ENCODE data around the gene MPZL1. TPM values are rescaled to one million over a fixed set of nuclear protein-coding genes. Genes with fewer than 3 reads are reported as not detected.

The MPZL1 gene
- total RNA-seq, 1 donor from 2014 or later, result 85.1 TPM

DNA sequence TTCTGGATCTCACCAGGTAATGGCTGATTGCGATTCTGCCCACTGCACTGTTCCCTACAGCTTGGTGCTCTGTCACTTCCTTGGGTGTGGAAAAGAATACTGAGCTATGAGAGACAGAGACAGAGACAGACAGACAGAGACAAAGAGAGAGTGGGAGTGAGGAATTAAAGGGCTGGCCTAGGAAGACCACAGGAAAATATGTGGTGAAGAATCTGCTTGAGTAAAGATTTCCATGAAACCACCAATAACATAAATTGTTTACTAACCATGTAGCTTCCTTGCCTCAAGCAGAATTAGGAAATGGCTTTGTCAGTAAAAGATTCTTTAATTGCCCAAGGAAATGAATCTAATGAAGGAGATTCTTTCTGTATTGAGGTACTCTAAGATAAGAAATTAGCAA, 54.4 kb downstream of the MPZL1 start:
- no peak for DNase-seq (ENCODE audit: low read depth in 2 of 2)

DNA sequence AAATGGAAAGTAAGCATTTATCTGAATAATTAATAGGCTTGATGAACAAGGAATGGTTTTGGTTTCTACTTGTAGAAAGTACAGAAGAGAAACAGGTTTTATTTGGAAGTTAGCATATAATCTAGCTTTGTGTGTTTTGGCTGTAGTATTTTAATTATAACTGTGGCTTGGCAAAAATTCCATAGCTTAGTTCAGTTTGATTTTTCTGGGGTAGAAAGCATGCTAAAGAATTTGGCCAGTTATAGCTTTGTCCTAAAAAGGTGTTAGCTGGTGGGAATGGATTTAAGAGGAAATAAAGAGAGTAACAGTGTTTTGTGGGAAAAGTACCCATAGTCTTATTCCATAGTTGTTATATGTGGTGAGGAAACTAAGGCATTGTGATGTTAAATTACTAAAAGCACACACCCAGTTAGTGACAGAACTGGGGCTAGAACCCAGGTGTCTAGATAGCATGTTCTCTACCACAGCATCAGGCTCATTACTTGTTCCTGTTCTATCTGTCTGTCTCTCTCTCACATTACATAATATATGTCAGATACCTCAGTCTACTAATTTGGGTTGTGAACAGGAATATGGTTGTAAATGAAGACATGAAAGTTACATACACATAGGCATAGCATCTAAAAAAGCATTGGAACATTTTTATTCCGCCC, 55.0 kb downstream of the MPZL1 start:
- no peak for DNase-seq (ENCODE audit: low read depth in 2 of 2)

DNA sequence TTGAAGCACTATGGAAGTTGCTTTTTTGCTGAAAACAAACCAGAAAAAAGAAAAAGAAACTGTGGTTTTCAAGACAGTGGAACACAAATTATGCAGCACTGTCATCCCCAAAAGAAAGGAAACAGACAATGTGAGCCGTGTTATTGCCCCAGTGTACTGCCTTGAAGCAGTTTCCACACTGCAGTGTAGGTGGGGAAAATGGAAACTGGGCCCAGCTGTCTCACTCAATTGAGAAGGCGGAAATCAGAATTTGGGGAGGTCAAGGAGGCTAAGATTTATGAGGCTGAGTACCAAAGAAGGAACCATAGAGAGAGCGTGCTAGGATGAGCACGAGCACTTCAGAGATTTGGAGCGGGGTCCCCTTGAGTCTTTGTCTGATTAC, 55.5 kb downstream of the MPZL1 start:
- no peak for DNase-seq (ENCODE audit: low read depth in 2 of 2)

DNA sequence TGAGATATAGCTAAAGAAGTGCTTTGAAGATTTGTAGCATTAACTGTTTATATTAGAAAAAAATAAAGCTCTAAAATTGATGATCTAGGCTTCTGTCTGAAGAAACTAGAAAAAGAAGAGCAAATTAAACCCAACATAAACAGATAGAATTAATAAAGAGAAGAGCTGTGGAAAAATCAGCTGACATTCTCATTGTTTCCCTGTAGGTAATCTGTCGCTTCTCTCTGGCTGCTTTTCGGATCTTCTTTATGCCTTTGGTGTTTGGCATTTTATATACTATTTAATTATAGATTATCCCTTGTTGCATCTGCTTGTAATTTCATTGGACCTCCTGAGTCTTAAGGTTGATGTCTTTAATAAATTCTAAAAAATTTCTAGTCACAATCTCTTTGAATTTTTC, 59.8 kb downstream of the MPZL1 start:
- no peak for DNase-seq (ENCODE audit: low read depth in 2 of 2)

DNA sequence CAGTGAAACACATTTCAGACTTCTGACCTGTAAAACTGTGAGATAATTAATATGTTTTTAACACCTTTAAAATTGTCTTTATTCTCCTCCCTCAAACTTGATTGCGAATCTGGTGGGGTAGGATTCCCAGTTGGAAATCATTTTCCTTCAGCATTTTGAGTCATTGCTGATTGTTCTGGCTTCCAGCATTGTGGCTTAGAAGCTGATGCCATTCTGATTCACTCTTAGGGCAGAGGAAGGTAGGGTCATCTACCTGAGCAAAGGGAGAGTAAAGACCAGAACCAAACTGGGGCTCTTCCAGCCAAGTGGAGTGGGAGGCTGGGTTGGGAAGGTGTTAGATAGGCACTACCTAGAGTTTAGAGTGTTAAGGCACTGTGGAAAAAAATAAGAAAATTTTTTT, 61.2 kb downstream of the MPZL1 start:
- no peak for DNase-seq (ENCODE audit: low read depth in 2 of 2)

DNA sequence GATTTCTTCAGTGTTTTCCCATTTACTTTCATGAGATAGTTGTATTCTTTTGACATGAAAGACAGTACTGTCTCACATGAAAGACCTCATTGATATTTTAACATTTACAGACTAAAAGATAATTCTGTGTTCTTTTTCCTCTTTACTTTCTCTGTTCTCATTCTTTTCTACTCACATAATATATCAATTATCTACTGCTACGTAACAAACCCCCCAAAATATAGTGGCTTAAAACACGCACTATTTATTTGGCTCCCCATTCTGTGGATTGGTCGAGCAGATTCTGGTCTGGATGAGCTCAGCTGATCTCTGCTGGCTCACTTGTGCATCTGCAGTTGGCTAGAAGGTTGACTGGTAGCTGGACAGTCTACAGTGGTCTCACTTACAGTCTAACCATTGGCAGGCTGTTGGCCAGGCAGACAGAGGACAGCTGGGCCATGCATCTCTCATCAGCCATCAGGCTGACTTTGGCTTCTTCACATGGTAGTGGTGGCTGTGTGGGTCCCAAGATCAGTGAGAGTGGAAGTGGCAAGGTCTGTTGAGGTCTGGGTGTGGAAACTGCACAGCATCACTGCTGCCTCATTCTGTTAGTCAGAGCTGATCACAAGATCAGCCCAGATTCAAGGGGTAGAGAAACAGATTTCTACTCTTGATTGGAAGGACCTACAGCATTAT, 63.2 kb downstream of the MPZL1 start:
- no peak for DNase-seq (ENCODE audit: low read depth in 2 of 2)

DNA sequence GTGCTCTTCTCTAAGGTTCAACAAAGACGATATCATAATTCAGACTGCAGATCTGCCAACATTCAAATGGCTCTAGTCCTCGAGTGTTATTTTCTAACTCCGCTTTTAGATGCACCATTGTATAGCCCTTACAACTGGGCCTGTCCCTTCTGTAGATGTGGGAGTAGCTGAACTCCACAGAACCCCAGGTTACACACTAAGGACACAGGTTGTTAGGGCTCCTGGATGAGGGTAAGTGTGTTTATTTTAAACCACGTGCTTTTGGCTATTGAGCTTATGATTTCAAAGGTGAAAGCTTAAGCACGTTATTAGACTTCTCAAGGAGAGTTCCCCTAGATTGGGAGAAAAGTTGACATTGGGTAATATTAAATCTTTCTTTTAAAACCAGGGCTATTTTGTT, 64.7 kb downstream of the MPZL1 start:
- no peak for DNase-seq (ENCODE audit: low read depth in 2 of 2)

DNA sequence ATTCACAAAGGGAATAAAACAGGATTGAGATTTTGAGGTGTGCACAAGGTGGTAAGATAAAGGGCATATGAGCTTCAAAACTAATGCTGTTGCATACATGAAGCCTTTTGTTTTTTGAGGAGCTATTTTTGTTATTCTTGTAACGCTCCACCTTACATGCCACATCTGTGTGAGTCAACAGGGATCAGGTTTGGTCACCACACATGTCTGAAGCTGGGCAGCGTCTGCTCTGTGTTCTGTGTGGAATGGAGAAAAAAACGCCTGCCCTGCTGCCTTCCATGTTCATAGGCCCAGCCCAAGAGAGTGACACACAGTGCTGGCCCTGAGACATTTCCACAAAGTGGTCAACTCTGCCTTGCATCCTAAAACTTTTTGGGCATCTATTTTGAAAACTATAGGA, 67.7 kb downstream of the MPZL1 start:
- no peak for DNase-seq (ENCODE audit: low read depth in 2 of 2)

DNA sequence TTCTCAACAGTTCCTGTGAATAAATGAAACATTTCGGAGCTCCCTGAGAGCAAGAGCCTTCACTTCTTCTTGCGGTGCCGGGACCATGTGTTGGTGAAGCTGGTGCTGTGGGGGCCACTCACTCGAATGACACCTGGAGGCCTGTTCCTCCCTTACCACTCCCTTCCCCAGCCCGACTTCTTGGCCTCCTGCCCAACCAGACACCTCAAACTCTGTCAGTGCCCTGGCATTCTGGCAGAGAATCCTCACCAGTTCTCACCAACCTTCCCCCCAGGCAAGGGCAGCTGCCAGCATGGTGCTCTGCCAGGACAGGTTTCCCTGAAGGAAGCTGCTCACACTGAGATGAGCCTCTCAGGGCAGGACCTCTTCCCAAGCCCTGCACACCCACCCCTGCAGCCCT, 68.3 kb downstream of the MPZL1 start:
- no peak for DNase-seq (ENCODE audit: low read depth in 2 of 2)

DNA sequence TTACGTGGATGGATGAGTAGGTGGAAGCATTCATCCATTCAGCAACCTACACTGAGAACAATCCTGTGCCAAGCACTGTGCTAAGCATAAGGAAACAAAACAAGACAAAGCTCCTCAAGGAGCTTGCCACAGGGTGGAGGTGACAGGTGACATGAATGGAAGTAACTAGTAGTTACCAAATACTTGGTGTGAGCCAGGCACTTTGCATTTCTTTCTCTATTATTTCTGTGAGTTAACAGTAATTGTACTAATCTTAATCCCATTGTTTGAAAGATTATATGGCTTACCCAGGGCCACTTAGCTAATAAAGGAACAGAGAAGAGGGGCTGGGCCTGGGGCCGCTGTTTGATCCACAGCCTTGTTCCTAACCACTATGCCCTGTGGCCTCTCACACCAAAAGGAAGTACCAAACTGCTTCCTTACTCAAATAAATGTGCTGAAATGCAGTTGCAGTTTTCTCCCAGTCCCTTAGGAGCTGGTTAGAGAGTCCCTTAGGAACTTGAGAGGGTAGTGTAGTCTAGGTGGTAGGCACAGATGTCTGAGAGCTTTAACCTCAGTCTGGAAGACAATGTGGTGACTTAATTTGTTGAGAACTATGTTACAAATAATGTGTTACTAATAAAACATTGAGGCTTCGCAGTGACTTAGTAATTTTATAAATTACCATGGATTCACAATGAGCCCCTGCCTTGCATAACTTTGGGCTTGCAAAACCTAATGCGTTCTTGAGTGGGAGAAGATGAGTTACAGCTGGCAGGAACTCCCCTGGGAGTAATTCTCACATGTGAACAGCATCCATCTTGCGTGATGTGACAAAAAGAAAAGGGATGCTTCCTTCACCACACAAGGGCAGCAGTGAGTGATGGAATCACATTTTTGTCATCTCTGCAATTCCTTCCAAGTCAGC, 69.8 kb downstream of the MPZL1 start:
- no peak for DNase-seq (ENCODE audit: low read depth in 2 of 2)

DNA sequence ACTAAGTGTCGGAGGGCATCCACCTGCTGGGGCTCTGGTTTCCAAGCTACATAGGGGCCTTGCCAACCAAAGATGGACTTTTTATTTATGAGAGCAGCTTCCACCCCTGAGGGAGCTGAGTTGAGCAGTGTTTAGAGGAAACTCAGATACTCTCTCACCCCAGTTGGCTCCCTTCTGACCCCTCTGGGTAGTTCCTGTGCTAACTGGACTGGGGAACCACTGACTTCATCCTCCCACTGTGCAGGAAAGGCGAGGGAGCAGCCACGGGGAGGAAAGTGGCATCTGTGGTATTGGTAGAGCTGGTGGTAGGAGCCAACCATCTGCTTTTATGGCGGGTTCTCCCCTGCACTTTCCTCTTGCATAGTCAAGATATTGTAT, 70.4 kb downstream of the MPZL1 start:
- DNase-seq (ENCODE audit: low read depth in 2 of 2), result no peak

DNA sequence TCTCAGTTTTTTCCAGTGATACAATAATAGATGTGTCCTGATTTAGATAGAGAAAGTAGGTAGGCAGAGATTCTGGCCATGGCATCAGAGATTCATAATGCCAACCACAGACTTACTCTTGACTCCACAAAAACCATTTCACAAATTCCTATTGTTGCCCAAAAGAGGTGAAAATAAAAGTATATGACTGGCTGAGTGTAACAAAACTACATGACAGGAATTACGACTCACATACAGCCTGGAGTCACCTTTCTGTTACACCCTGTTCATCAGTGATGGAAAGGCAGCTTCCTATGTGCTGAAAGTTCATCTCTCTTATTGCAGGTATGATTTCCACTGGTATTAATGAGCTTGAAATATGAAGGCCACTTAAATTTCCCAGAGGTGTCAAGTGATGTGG, 72.3 kb downstream of the MPZL1 start:
- no peak for DNase-seq (ENCODE audit: low read depth in 2 of 2)

DNA sequence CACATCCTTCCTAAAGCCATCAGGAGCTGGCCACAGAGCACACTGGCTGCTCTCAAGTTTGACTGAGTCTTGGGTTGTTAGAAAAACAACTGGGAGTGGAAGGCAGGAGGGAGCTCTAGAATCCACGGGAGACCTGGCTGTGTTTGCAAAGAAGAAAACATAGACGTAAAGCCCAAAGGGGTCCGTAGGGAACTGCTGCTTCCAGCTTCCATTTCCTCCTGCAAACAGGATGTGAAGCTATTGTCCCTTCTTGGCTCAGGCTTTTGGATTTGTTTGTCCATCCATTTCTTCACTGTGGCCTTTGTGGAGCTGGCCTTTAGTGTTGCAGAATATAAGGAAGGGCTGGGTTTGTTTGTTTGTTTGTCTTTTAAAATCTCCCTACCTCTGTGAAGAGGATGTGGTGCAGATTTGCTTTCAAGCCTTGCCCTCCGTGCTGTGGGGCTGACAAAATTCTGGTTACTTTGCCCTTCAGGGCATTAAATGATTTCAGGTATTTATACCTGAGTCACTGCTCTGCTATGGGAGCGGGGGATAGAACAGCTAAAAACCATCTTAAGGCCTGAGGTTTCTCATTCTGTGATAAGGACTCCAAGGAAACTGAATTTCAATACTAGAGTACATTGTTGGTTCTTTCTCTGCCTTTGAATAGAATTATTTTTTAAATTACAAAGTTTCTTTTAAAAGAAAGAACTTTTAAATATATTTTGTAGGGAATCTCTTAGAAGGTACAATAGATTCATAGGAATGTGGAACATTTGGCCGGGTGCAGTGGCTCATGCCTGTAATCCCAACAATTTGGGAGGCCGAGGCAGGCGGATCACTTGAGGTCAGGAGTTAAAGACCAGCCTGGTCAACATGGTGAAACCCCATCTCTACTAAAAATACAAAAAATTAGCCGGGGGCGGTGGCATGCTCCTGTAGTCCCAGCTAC, 74.3 kb downstream of the MPZL1 start:
- DNase-seq (ENCODE audit: low read depth in 2 of 2), result peak; percentile 50 to 58

DNA sequence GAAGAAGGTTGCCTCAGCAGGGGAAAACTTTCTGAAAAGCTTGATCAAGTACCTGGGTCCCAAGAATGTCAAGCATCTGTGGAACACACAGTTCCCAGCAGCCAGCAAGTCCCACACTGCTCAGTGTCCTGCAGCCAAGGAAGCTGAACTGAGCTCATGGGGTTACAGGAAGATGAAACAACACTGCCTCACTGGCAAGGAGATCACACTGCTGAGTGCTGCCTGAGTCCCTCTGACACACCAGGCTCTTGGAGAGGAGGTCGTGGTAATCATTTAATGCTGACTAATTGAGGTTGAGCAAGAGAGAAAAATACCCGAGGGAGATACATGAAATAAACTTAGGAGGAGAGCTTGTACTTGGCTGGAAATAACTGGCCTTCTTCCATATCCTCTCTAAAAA, 75.2 kb downstream of the MPZL1 start:
- DNase-seq (ENCODE audit: low read depth in 2 of 2), result peak; percentile 22 to 95

DNA sequence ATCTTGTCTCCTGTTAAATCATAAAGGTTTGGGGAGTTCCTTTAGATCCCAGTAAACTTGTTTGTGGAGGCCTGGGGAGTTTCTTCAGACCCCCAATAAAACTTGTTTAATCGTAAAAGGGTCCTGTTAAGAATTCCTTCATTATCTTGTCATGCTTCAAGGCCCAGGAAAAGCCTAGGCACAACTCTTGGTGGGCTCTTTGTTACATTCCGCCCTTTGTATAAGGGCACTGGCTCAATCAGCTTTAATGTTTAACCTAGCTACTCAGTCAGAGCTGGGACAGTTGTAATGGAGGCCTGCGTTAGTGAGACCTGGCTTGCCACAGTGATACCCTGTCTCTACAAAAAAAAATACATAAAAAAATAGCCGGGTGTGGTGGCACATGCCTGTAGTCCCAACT, 77.2 kb downstream of the MPZL1 start:
- DNase-seq (ENCODE audit: low read depth in 2 of 2), result no peak

DNA sequence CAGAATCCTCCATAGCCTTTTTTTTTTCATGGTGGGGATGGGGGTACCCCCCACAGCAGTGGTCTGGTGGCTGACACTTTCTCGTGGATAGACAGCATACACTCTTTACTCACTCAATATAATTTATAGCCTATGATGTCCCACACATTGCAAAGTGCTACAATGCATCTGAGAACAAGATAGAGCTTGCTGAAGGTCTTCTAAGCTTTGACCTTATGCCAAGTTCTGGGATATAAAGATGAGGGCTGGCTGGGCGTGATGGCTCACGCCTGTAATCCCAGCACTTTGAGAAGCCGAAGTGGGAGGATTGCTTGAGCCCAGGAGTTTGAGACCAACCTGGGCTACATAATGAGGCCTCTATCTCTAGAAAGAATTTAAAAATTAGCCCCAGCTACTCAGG, 78.0 kb downstream of the MPZL1 start:
- DNase-seq (ENCODE audit: low read depth in 2 of 2), result no peak

DNA sequence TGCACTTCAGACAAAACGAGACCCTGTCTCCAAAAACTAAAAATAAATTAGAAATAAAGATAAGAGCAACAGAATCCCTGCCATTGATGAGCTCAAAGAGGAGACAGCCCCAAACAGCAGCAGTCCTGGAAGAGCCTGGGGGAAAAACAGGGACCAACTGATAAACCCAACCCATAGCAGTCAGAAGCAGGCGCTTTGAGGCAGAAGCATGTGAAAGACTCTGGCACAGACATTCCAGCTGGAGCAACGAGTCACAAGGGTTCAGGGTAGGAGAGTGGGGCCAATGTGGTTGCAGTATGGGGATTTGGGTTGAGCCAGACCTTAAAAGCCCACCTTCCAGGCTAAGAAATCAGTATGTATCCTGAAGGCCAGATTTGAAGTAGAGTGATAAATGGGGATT, 78.5 kb downstream of the MPZL1 start:
- DNase-seq (ENCODE audit: low read depth in 2 of 2), result no peak

DNA sequence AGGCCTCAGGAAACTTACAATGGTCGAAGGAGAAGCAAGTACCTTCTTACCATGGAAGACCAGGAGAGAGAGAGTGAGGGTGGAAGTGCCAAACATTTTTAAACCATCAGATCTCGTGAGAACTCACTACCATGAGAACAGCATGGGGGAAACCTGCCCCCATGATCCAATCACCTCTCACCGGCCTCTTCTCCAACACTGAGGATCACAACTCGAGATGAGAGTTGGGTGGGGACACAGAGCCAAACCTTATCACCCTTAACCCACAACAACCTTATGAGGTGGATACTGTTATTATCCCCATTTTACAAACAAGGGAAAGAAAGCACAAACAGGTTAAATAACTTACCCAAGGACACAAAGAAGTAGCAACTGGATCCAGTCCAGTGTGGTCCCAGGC, 80.5 kb downstream of the MPZL1 start:
- DNase-seq (ENCODE audit: low read depth in 2 of 2), result no peak

DNA sequence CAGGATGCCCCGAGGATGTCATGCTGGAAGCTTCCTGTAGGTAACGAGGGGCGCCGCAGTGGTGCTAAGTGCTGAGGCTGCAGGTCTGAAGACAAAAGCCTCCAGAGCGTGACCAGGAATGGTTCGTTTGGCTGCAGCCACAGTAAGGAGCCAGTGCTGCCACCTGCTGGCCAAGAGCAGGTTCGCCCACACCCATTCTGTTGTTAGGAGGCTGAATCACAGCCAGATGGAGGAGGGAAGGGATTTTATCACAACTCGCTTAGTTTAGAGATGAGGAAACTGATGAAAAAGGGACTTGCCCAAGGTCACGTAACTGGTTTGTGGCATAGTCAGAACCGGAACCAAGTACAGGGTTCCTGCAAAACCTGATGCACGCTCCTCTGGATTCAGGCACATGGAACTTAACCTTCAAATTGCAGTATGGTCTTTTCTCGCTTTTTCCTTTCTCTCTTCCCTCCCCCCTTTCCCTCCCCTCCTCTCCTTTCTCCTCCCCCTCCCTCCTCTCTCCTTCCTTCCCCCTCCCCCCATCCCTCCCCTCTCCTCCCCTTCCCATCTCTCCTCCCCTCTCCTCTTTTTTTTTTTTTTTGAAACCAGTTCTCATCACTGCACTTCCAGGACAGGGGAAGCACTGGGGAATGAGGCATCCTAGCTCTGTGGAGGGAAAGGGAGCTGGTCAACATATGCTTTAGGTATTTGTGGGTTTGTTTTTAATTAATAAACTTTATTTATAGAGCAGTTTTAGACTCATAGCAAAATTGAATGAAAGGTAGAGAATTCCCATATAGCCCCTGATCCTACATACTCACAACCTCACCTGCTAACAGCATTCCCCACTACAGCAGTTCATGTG, 81.8 kb downstream of the MPZL1 start:
- DNase-seq (ENCODE audit: low read depth in 2 of 2), result peak; percentile 90 to 96

DNA sequence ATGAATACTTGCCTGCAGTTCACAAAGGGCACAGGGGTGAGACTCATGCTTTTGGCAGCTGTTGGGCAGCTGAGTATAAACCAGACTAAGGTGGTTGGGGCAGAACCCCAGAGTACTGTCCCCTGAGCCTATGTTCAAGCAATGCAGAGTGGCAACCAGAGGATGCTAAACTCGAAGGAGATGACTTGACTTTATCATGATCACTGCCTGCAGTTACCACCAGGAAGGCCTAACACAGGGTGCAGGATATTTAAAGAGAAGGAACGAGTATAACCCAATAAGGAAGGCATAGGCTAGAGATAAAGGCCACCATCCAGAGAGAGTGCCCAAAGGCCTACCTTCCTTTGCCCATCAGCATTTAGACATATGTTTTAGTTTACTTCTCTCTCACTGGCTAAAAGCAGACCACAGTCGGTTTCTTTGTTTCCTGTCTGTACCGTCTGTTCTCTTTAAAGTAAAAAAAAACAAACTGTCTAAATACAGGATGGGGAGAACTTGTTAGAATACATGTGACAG, 83.3 kb downstream of the MPZL1 start:
- DNase-seq (ENCODE audit: low read depth in 2 of 2), result no peak

All from lung microvascular endothelial cell (primary cell).